Measurements from ENCODE around the gene FOXN3. TPM values are rescaled to one million over a fixed set of nuclear protein-coding genes. Genes with fewer than 3 reads are reported as not detected.

The FOXN3 gene
- total and polyA plus RNA-seq, 8 donors: 43.5 to 80.7 (median 49.1) TPM

DNA sequence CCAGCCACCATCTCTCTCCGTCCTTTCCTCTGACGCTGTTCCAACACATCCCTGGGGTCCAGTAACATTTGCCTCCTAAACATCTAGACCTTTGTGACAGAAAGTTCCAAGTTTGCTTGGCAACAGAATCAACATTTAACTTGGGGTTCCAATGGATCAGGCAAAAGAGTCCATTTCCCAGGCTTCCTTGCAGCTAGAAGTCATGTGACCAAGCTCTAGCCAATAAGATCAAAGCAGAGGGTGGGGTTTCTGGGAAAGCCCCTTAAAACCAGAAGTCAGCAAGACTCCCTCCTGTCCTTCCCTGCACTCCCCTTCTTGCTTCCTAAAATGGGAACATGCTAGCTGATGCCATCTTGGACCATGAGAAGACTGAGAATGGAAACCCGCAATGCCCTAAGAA is 14.7 kb downstream of the FOXN3 start:
- no peak overlapping the region for H3K4me3 ChIP-seq
- DNase-seq (no peak), ATAC-seq (no peak)
- no peak overlapping the region for H3K27ac ChIP-seq
- TF ChIP-seq, protein P1, sequence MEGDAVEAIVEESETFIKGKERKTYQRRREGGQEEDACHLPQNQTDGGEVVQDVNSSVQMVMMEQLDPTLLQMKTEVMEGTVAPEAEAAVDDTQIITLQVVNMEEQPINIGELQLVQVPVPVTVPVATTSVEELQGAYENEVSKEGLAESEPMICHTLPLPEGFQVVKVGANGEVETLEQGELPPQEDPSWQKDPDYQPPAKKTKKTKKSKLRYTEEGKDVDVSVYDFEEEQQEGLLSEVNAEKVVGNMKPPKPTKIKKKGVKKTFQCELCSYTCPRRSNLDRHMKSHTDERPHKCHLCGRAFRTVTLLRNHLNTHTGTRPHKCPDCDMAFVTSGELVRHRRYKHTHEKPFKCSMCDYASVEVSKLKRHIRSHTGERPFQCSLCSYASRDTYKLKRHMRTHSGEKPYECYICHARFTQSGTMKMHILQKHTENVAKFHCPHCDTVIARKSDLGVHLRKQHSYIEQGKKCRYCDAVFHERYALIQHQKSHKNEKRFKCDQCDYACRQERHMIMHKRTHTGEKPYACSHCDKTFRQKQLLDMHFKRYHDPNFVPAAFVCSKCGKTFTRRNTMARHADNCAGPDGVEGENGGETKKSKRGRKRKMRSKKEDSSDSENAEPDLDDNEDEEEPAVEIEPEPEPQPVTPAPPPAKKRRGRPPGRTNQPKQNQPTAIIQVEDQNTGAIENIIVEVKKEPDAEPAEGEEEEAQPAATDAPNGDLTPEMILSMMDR (IDR thresholded peaks at IDR 0.05): no peak
- peaks cover 0 to 4% of the 10 kb centered on the region in 2 donors for H3K36me3 ChIP-seq
- no peaks in the 10 kb centered on the region for H3K9me3 ChIP-seq
- no peaks in the 10 kb centered on the region for H3K27me3 ChIP-seq
- intact Hi-C loops (cut with DNase I): no loop called here
- peaks cover 5 to 39% of the 10 kb centered on the region in 2 donors for H3K4me1 ChIP-seq

DNA sequence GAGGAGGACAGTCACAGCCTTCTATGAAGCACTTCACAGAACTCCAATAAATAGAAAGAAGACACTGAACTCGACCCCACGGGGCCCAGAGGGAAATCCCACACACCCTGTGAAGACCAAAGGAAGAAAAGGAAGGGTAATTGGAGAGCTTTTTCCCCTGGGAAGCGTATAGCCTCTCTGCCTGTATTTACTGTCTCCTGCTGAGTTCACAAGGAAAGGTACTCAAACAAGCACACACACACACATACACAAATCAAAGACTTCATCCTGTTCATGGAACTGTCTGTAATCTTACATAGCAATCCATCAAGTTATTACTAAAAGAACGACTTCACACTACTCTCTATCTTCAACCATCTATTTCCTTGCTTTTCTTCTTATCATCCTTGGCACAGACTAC is 15.3 kb downstream of the FOXN3 start:
- no peak overlapping the region for H3K4me3 ChIP-seq
- no peaks in the 10 kb centered on the region for H3K27me3 ChIP-seq
- peaks cover 0 to 4% of the 10 kb centered on the region in 2 donors for H3K36me3 ChIP-seq
- no peak overlapping the region for H3K27ac ChIP-seq
- DNase-seq (no peak), ATAC-seq (no peak)
- H3K4me1 ChIP-seq: peaks cover 0 to 33% of the 10 kb centered on the region in 2 donors
- TF ChIP-seq, protein P1 (IDR thresholded peaks at IDR 0.05): no peak
- intact Hi-C loops (cut with DNase I): no loop called here
- H3K9me3 ChIP-seq: no peaks in the 10 kb centered on the region

DNA sequence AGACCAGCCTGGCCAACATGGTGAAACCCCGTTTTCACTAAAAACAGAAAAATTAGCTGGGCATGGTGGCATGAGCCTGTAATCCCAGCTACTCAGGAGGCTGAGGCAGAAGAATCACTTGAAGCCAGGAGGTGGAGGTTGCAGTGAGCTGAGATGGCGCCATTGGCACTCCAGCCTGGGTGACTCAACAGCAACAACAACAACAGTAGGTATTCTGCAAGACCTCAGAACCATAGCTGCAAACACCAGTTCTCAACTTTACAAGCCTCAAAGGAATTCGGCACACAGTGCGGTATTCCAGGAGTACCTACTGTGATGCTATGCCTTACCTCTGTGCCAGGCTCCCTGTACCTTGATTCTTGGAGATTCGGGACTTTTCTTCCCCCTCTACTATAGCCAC is 15.8 kb downstream of the FOXN3 start:
- no peak overlapping the region for H3K4me3 ChIP-seq
- ATAC-seq: no peak
- peaks cover 0 to 30% of the 10 kb centered on the region in 2 donors for H3K4me1 ChIP-seq
- no peaks in the 10 kb centered on the region for H3K9me3 ChIP-seq
- no peaks in the 10 kb centered on the region for H3K27me3 ChIP-seq
- H3K27ac ChIP-seq: no peak overlapping the region
- TF ChIP-seq, protein P1 (IDR thresholded peaks at IDR 0.05): no peak
- H3K36me3 ChIP-seq: peaks cover 0 to 4% of the 10 kb centered on the region in 2 donors
- no peak for DNase-seq
- intact Hi-C loops (cut with DNase I): no loop called here

DNA sequence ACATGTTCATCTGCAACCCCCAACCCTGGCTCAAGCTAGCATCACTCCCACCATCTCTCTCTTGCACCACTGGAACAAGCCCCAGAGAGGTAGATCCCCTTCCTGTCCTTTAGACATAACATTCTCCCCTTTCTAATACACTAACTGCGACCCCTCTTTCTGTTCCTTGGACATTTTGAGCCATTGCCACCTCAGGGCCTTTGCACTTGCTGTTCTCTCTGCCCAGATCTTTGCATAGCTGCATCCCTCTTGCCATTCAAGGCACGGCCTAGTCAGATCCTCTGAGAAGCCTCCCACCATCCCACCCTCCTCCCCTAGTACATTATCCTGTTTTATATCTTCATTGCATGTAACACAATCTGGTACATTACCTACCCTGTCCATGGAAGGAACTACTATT is 16.5 kb downstream of the FOXN3 start:
- no peaks in the 10 kb centered on the region for H3K27me3 ChIP-seq
- intact Hi-C loops (cut with DNase I): no loop called here
- peaks cover 0 to 2% of the 10 kb centered on the region in 2 donors for H3K36me3 ChIP-seq
- TF ChIP-seq, protein P1 (IDR thresholded peaks at IDR 0.05): no peak
- H3K4me3 ChIP-seq: no peak overlapping the region
- no peaks in the 10 kb centered on the region for H3K9me3 ChIP-seq
- no peak for ATAC-seq
- DNase-seq: no peak
- peaks cover 0 to 37% of the 10 kb centered on the region in 2 donors for H3K4me1 ChIP-seq
- no peak overlapping the region for H3K27ac ChIP-seq

DNA sequence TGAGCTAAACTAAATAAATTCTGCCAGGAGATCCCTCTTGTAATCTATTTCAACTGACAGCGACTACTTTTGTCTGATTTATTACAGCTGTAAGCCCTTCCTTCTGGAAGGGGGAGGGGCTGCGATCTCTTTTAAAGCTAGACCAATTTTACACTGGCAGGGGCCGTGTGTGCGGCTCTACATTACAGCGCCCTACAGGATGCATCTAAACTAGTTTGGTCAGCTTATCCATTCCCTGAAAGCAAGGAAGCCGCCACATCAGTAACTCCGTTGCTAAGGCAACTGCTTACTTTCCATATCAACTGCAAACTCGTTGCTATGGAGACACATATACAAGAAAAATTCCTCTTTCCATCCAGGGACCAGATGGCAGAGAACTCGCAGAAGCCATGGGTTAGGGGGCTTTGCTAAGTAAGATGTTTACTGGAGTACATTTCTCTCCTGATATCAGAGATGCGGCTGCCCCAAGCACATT is 17.4 kb downstream of the FOXN3 start:
- Histone ChIP-seq H3K9me3 (no peaks in the 10 kb centered on the region), H3K4me1 (peaks cover 0 to 46% of the 10 kb centered on the region in 2 donors), H3K4me3 (no peak overlapping the region), H3K27me3 (no peaks in the 10 kb centered on the region), H3K36me3 (no peaks in the 10 kb centered on the region), H3K27ac (peak overlapping the region in 1 of 2 donors; percentile 8)
- peak in 2 of 4 donors; percentile 70 to 89 for DNase-seq
- TF ChIP-seq, protein P1 (IDR thresholded peaks at IDR 0.05): no peak
- intact Hi-C loops (cut with DNase I): no loop called here
- peak; percentile 75 for ATAC-seq

Data from left lung (tissue), 10 donors.